Measurements from ENCODE around the gene ISOC1. TPM values are rescaled to one million over a fixed set of nuclear protein-coding genes. Genes with fewer than 3 reads are reported as not detected.

The ISOC1 gene
- polyA plus RNA-seq, 1 donor (not counting 4 experiments of a cell fraction or from before 2014, with no cell fraction given), result 26.4 TPM

- H4K20me1 ChIP-seq (ENCODE audit: control insufficient read depth, extremely low read depth, insufficient read depth, low read length), result no peaks in the 10 kb centered on the region
- H3K4me2 ChIP-seq (ENCODE audit: control insufficient read depth, extremely low read depth, insufficient read depth, low read depth, low read length), result no peak overlapping the region
- DNase-seq (ENCODE audit: low read depth, low spot score) (no peak), FAIRE-seq (no peak)
- no peaks in the 10 kb centered on the region for H3K9me1 ChIP-seq (ENCODE audit: control insufficient read depth, extremely low read depth, insufficient read depth, low read length)
- H3K9ac ChIP-seq (ENCODE audit: control insufficient read depth, extremely low read depth, insufficient read depth, low read length), result no peak overlapping the region
- H3K36me3 ChIP-seq (ENCODE audit: control insufficient read depth in 2 of 2, extremely low read depth in 1 of 2, insufficient read depth in 2 of 2, low read length in 2 of 2), result no peaks in the 10 kb centered on the region
- dilution Hi-C loops (cut with MboI; ENCODE audit: extremely low pct_ligation_motif_present, low sequenced_read_pairs), result no loop called here
- TF ChIP-seq, protein P1, sequence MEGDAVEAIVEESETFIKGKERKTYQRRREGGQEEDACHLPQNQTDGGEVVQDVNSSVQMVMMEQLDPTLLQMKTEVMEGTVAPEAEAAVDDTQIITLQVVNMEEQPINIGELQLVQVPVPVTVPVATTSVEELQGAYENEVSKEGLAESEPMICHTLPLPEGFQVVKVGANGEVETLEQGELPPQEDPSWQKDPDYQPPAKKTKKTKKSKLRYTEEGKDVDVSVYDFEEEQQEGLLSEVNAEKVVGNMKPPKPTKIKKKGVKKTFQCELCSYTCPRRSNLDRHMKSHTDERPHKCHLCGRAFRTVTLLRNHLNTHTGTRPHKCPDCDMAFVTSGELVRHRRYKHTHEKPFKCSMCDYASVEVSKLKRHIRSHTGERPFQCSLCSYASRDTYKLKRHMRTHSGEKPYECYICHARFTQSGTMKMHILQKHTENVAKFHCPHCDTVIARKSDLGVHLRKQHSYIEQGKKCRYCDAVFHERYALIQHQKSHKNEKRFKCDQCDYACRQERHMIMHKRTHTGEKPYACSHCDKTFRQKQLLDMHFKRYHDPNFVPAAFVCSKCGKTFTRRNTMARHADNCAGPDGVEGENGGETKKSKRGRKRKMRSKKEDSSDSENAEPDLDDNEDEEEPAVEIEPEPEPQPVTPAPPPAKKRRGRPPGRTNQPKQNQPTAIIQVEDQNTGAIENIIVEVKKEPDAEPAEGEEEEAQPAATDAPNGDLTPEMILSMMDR (optimal IDR thresholded peaks at IDR 0.05 in 1 of 3, IDR thresholded peaks at IDR 0.05 in 1 of 3, conservative IDR thresholded peaks at IDR 0.05 in 1 of 3; ENCODE audit: extremely low read depth in 1 of 3, insufficient read depth in 2 of 3, low read length in 3 of 3), result no peak
- TF ChIP-seq EZH2 (IDR thresholded peaks at IDR 0.05; ENCODE audit: low read length), result no peak
- H3K9me3 ChIP-seq (ENCODE audit: control insufficient read depth, low read depth, low read length), result no peaks in the 10 kb centered on the region
- H3K4me1 ChIP-seq (ENCODE audit: control insufficient read depth, extremely low read depth, insufficient read depth, low read length), result no peaks in the 10 kb centered on the region
- H3K27ac ChIP-seq (ENCODE audit: control insufficient read depth, insufficient read depth, low read length), result no peak overlapping the region
- no peak overlapping the region for H2AFZ ChIP-seq (ENCODE audit: control insufficient read depth, low read length)
- H3K4me3 ChIP-seq (ENCODE audit: control insufficient read depth in 2 of 3, extremely low read depth in 1 of 3, insufficient read depth in 2 of 3, low read depth in 1 of 3, low read length in 3 of 3), result no peak overlapping the region
- H3K27me3 ChIP-seq (ENCODE audit: control insufficient read depth, extremely low read depth, insufficient read depth, low read length), result no peaks in the 10 kb centered on the region
- H3K79me2 ChIP-seq (ENCODE audit: control insufficient read depth, insufficient read depth, low read length), result no peaks in the 10 kb centered on the region
Measured at GRCh38 chr5:129118405-129118804, 23.9 kb downstream of the ISOC1 start.

GRCh38 chr5:129118826-129119225, 24.3 kb downstream of the ISOC1 start:
- Histone ChIP-seq H3K9ac (ENCODE audit: control insufficient read depth, extremely low read depth, insufficient read depth, low read length) (no peak overlapping the region), H3K4me1 (ENCODE audit: control insufficient read depth, extremely low read depth, insufficient read depth, low read length) (no peaks in the 10 kb centered on the region), H4K20me1 (ENCODE audit: control insufficient read depth, extremely low read depth, insufficient read depth, low read length) (no peaks in the 10 kb centered on the region), H3K9me3 (ENCODE audit: control insufficient read depth, low read depth, low read length) (no peaks in the 10 kb centered on the region), H3K4me2 (ENCODE audit: control insufficient read depth, extremely low read depth, insufficient read depth, low read depth, low read length) (no peak overlapping the region), H3K27me3 (ENCODE audit: control insufficient read depth, extremely low read depth, insufficient read depth, low read length) (no peaks in the 10 kb centered on the region), H3K9me1 (ENCODE audit: control insufficient read depth, extremely low read depth, insufficient read depth, low read length) (no peaks in the 10 kb centered on the region), H3K4me3 (ENCODE audit: control insufficient read depth in 2 of 3, extremely low read depth in 1 of 3, insufficient read depth in 2 of 3, low read depth in 1 of 3, low read length in 3 of 3) (no peak overlapping the region), H3K27ac (ENCODE audit: control insufficient read depth, insufficient read depth, low read length) (no peak overlapping the region), H2AFZ (ENCODE audit: control insufficient read depth, low read length) (no peak overlapping the region), H3K79me2 (ENCODE audit: control insufficient read depth, insufficient read depth, low read length) (no peaks in the 10 kb centered on the region), H3K36me3 (ENCODE audit: control insufficient read depth in 2 of 2, extremely low read depth in 1 of 2, insufficient read depth in 2 of 2, low read length in 2 of 2) (no peaks in the 10 kb centered on the region)
- dilution Hi-C loops (cut with MboI; ENCODE audit: extremely low pct_ligation_motif_present, low sequenced_read_pairs), result no loop called here
- FAIRE-seq (no peak), DNase-seq (ENCODE audit: low read depth, low spot score) (no peak)
- TF ChIP-seq, protein P1 (optimal IDR thresholded peaks at IDR 0.05 in 1 of 3, IDR thresholded peaks at IDR 0.05 in 1 of 3, conservative IDR thresholded peaks at IDR 0.05 in 1 of 3; ENCODE audit: extremely low read depth in 1 of 3, insufficient read depth in 2 of 3, low read length in 3 of 3), result no peak
- no peak for TF ChIP-seq EZH2 (IDR thresholded peaks at IDR 0.05; ENCODE audit: low read length)
